PC-9 (cell line): ENCODE measurements around the gene POLDIP3.

Source experiments
- EZH2 ChIP-seq: fragments of 200-600 bp; sonication (generic); IDR thresholded peaks from 2 replicates; pipeline ENCODE4 v1.8.0; 2017; ENCODE audit warnings: antibody characterized with exemption, low read depth
- TF ChIP-seq, protein P1 (sequence below): fragments of 200-600 bp; sonication (generic); conservative IDR thresholded peaks from 2 replicates; pipeline ENCODE4 v1.6.1; 2017; ENCODE audit warnings: mixed run types, antibody characterized with exemption, mild to moderate bottlenecking, moderate library complexity

DNA sequence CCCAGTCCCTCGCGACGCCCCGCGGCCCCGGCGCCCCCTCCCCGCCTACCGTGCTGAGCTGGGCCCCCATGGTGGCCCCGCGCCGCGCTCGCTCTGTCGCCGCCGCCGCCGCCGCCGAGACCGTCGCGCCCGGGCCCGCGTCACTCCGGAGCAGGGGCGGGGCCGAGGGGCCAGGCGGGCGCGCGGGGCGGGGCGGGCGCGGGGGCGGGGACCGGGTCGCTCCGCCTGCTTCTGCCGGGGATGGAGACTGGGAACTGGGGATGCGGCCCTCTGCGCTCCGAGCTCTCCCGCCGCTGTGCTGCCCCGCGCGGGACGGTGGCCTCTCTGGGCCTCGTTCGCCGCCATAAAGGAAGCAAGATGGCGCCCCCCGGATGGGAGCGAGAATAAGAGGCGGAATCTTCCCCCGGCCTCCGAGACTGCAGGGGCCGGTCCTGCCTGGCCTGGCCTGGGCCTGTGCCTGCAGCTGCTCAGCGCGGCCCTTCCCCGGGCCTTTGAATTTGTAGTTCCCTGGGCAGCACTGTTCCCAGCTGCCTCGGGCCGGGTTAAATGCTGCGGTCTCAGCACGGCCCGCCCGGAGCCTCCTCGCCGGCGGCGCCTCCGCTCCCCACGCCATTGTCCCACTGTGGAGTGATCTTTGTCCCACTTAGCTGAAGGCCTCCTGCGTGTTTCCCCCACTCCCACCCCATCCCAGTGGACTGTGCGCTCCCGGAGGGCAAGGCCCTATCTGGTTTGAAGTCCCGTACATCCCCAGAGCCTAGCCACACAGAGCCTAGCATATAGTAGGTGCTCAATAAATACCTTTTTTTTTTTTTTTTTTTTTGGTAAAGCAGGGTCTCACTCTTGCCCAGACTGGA, 34.8 kb upstream of the POLDIP3 start, which contains the start of gene CYB5R3:
- TF ChIP-seq, protein P1, sequence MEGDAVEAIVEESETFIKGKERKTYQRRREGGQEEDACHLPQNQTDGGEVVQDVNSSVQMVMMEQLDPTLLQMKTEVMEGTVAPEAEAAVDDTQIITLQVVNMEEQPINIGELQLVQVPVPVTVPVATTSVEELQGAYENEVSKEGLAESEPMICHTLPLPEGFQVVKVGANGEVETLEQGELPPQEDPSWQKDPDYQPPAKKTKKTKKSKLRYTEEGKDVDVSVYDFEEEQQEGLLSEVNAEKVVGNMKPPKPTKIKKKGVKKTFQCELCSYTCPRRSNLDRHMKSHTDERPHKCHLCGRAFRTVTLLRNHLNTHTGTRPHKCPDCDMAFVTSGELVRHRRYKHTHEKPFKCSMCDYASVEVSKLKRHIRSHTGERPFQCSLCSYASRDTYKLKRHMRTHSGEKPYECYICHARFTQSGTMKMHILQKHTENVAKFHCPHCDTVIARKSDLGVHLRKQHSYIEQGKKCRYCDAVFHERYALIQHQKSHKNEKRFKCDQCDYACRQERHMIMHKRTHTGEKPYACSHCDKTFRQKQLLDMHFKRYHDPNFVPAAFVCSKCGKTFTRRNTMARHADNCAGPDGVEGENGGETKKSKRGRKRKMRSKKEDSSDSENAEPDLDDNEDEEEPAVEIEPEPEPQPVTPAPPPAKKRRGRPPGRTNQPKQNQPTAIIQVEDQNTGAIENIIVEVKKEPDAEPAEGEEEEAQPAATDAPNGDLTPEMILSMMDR: no peak
- TF ChIP-seq EZH2: no peak
